HepG2 (cell line): ENCODE results near the gene KIF17. TPM values are rescaled to one million over a fixed set of nuclear protein-coding genes. Genes with fewer than 3 reads are reported as not detected.

Experiments
- ATF7-NPFF ChIP-seq: sonication (generic); formaldehyde crosslinking; IDR thresholded peaks from 2 replicates; pipeline ENCODE4 v1.8.1; 2023; ENCODE audit warnings: mild to moderate bottlenecking, low read depth, missing genetic modification reagents, moderate library complexity
- EEA1 ChIP-seq: sonication (generic); formaldehyde crosslinking; IDR thresholded peaks from 2 replicates; pipeline ENCODE4 v1.5.1; 2020; ENCODE audit warnings: mild to moderate bottlenecking, missing genetic modification reagents, borderline replicate concordance
- KAT8 ChIP-seq: IDR thresholded peaks from 2 replicates; pipeline ENCODE4 v1.6.1; 2016; ENCODE audit warnings: missing genetic modification reagents, missing compliant biosample characterization
- MED1 ChIP-seq: sonication (generic); formaldehyde crosslinking; IDR thresholded peaks from 2 replicates; pipeline ENCODE4 v1.4.0; 2020; ENCODE audit warnings: missing genetic modification reagents
- NFAT5 ChIP-seq: sonication (generic); formaldehyde crosslinking; IDR thresholded peaks from 2 replicates; pipeline ENCODE4 v1.4.0; 2020; ENCODE audit warnings: missing genetic modification reagents
- RARG ChIP-seq: sonication (generic); formaldehyde crosslinking; IDR thresholded peaks from 2 replicates; pipeline ENCODE4 v1.4.0; 2020; ENCODE audit warnings: low read depth, mild to moderate bottlenecking, missing genetic modification reagents
- RXRB ChIP-seq: IDR thresholded peaks from 2 replicates; pipeline ENCODE4 v1.6.1; 2016; ENCODE audit warnings: borderline replicate concordance, missing genetic modification reagents, missing compliant biosample characterization
- TRIM24 ChIP-seq: sonication (generic); formaldehyde crosslinking; IDR thresholded peaks from 2 replicates; pipeline ENCODE4 v1.8.0; 2022; ENCODE audit warnings: mild to moderate bottlenecking, missing genetic modification reagents
- TSC22D2 ChIP-seq: sonication (generic); formaldehyde crosslinking; IDR thresholded peaks from 2 replicates; pipeline ENCODE4 v1.5.1; 2020; ENCODE audit warnings: missing genetic modification reagents, mild to moderate bottlenecking, borderline replicate concordance
- YY1 ChIP-seq: IDR thresholded peaks from 2 replicates; pipeline ENCODE4 v1.6.1; 2011; ENCODE audit warnings: low read length, low read depth, moderate library complexity, mild to moderate bottlenecking; ENCODE audit not compliant: insufficient read depth, insufficient replicate concordance
- ZNF256 ChIP-seq: sonication (generic); formaldehyde crosslinking; conservative IDR thresholded peaks from 2 replicates; pipeline ENCODE4 v1.4.0; 2020; ENCODE audit warnings: missing genetic modification reagents
- ZNF564 ChIP-seq: sonication (generic); formaldehyde crosslinking; IDR thresholded peaks from 2 replicates; pipeline ENCODE4 v1.8.1; 2023; ENCODE audit warnings: mild to moderate bottlenecking, missing genetic modification reagents
- ZNF619 ChIP-seq: sonication (generic); formaldehyde crosslinking; IDR thresholded peaks from 2 replicates; pipeline ENCODE4 v1.4.0; 2020; ENCODE audit warnings: mild to moderate bottlenecking, missing genetic modification reagents
- ZNF710 ChIP-seq: sonication (generic); formaldehyde crosslinking; IDR thresholded peaks from 2 replicates; pipeline ENCODE4 v1.5.0; 2020; ENCODE audit warnings: mild to moderate bottlenecking, missing genetic modification reagents, borderline replicate concordance
- polyA plus RNA-seq, 8 experiments: library from polyadenylated mRNA; depleted of rRNA in 3 of 8; stranded (reverse) in 7 of 8; unstranded in 1 of 8; fragments of >200 nt; fragmentation: Illumina TruSeq in 4 of 8; extraction: Trizol in 4 of 8; gene quantifications; 2 replicates each; pipeline versions ENCODE4 v1.2.1 to v1.2.3, GENCODE V29; 2011 to 2016; ENCODE audit warnings: low read depth in 4 of 8, missing spikeins in 1 of 8, mixed read lengths in 1 of 8; ENCODE audit not compliant: insufficient read depth in 1 of 8
- total RNA-seq, 5 experiments: library from RNA; depleted of rRNA; stranded (reverse); fragments of >200 nt; fragmentation: Illumina TruSeq; extraction: Trizol; gene quantifications; 2 replicates each; pipeline ENCODE4 v1.2.3, GENCODE V29; 2016; ENCODE audit warnings: low read depth in 1 of 5
- TF ChIP-seq, protein P1 (sequence below): sonication (generic); formaldehyde crosslinking; IDR thresholded peaks from 2 replicates; pipeline ENCODE4 v1.4.0; 2020; ENCODE audit warnings: missing genetic modification reagents
- TF ChIP-seq, protein P2 (sequence below): sonication (generic); formaldehyde crosslinking; IDR thresholded peaks from 2 replicates; pipeline ENCODE4 v1.4.0; 2020; ENCODE audit warnings: mild to moderate bottlenecking, low read depth, missing genetic modification reagents

The KIF17 gene
- total and polyA plus RNA-seq, 2 of the 13 experiments (the other 11 are each of a cell fraction or from before 2014, with no cell fraction given), result 0.24 to 0.44 TPM

DNA sequence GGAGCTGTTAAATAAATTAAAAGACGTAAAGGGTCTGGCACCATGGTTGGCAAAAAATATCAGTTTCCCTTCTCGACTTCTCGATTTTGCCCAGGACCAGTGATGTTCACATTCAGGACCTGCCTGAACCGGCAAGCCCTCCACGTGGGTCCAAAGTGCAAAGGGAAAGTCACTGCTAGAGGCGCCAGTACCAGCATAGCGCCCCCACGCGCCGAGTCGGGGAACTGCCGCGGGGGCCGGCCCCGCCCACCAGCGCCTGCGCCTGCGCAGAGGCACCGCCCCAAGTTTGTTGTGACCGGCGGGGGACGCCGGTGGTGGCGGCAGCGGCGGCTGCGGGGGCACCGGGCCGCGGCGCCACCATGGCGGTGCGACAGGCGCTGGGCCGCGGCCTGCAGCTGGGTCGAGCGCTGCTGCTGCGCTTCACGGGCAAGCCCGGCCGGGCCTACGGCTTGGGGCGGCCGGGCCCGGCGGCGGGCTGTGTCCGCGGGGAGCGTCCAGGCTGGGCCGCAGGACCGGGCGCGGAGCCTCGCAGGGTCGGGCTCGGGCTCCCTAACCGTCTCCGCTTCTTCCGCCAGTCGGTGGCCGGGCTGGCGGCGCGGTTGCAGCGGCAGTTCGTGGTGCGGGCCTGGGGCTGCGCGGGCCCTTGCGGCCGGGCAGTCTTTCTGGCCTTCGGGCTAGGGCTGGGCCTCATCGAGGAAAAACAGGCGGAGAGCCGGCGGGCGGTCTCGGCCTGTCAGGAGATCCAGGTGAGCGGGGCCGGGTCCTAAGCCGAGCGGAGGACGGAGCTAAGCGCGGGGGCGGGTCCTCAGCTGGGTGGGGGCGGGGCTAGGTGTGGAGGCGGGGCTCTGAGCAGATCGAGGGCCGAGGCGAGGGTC, 84.4 kb downstream of the KIF17 start, which contains the start of gene PINK1 (continued):
- TF ChIP-seq, protein P1, sequence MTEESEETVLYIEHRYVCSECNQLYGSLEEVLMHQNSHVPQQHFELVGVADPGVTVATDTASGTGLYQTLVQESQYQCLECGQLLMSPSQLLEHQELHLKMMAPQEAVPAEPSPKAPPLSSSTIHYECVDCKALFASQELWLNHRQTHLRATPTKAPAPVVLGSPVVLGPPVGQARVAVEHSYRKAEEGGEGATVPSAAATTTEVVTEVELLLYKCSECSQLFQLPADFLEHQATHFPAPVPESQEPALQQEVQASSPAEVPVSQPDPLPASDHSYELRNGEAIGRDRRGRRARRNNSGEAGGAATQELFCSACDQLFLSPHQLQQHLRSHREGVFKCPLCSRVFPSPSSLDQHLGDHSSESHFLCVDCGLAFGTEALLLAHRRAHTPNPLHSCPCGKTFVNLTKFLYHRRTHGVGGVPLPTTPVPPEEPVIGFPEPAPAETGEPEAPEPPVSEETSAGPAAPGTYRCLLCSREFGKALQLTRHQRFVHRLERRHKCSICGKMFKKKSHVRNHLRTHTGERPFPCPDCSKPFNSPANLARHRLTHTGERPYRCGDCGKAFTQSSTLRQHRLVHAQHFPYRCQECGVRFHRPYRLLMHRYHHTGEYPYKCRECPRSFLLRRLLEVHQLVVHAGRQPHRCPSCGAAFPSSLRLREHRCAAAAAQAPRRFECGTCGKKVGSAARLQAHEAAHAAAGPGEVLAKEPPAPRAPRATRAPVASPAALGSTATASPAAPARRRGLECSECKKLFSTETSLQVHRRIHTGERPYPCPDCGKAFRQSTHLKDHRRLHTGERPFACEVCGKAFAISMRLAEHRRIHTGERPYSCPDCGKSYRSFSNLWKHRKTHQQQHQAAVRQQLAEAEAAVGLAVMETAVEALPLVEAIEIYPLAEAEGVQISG (CRISPR knock-in tag), result peak; percentile 86
- peak; percentile 71 for TF ChIP-seq YY1
- no peak for TF ChIP-seq TRIM24 (CRISPR knock-in tag)
- no peak; the same call in 1 of the 2 replicates for TF ChIP-seq ZNF710 (CRISPR knock-in tag)
- TF ChIP-seq ATF7-NPFF (CRISPR knock-in tag), result peak; percentile 32; the same call in 1 of the 2 replicates
- TF ChIP-seq MED1 (CRISPR knock-in tag), result no peak; the same call in 1 of the 2 replicates
- TF ChIP-seq, protein P2, sequence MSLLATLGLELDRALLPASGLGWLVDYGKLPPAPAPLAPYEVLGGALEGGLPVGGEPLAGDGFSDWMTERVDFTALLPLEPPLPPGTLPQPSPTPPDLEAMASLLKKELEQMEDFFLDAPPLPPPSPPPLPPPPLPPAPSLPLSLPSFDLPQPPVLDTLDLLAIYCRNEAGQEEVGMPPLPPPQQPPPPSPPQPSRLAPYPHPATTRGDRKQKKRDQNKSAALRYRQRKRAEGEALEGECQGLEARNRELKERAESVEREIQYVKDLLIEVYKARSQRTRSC (CRISPR knock-in tag), result no peak
- no peak for TF ChIP-seq RARG (CRISPR knock-in tag)
- TF ChIP-seq ZNF564 (CRISPR knock-in tag), result no peak
- TF ChIP-seq NFAT5, result no peak
- TF ChIP-seq ZNF256 (CRISPR knock-in tag), result no peak
- no peak for TF ChIP-seq ZNF619 (CRISPR knock-in tag)
- peak; percentile 61; the same call in 1 of the 2 replicates for TF ChIP-seq RXRB (CRISPR knock-in tag)
- TF ChIP-seq EEA1 (CRISPR knock-in tag), result no peak
- TF ChIP-seq KAT8 (CRISPR knock-in tag), result peak; percentile 59
- 0 out of 2 replicates have a peak, but pooled peaks have one; percentile 31 for TF ChIP-seq TSC22D2
